ENCODE results near the gene PGGHG.

DNA sequence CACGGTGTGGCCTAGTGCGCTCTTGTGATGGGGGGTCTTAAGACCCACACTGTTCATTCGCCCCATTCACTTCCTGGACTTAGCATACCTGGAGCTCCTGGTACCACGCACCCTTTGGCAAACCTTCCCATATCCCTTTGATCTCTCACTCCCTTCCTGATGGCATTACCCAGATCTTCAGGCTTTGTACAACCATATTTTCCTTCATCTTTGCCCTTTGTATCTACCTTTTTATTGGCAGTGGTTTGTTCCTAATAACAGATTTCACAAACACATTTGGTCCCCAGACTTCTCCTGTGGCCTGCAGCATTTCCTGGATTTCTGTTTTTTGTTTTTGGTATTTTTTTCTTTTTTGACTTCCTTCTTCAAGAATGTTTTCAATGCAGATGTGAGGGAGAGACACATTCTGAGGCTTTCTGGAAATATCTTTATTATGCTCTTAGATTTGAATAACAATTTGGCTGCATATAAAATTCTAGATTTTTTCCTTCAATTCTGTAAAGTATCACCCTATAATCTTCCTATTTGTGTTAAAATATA lies 47.8 kb downstream of the PGGHG start:
- no peak for TF ChIP-seq POLR2A (IDR thresholded peaks at IDR 0.05)
- TF ChIP-seq, protein P1, sequence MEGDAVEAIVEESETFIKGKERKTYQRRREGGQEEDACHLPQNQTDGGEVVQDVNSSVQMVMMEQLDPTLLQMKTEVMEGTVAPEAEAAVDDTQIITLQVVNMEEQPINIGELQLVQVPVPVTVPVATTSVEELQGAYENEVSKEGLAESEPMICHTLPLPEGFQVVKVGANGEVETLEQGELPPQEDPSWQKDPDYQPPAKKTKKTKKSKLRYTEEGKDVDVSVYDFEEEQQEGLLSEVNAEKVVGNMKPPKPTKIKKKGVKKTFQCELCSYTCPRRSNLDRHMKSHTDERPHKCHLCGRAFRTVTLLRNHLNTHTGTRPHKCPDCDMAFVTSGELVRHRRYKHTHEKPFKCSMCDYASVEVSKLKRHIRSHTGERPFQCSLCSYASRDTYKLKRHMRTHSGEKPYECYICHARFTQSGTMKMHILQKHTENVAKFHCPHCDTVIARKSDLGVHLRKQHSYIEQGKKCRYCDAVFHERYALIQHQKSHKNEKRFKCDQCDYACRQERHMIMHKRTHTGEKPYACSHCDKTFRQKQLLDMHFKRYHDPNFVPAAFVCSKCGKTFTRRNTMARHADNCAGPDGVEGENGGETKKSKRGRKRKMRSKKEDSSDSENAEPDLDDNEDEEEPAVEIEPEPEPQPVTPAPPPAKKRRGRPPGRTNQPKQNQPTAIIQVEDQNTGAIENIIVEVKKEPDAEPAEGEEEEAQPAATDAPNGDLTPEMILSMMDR (IDR thresholded peaks at IDR 0.05), result no peak
